OCI-M2 (cell line): ENCODE data around the gene SDF2L1.
"Not testable (repeated sequence)": the region's sequence is repeated elsewhere in the genome, so short reads cannot be mapped to it uniquely, and the experiment has no call there.

ENCODE experiments used
- DNase-seq: peaks from one replicate; lab custom pipeline; 2025; ENCODE audit not compliant: unreplicated experiment; lab: John Stamatoyannopoulos, UW

The SDF2L1 gene

GRCh38 chr22:21641789-21642583 lies at the start of gene SDF2L1:
Gene SDF2L1, plus strand, starts transcription at chr22:21642302. Its CDS starts 35 bp downstream, at chr22:21642337.
- peak; percentile 80 for DNase-seq

GRCh38 chr22:21592422-21592821 lies 49.7 kb upstream of the SDF2L1 start:
- no peak for DNase-seq

GRCh38 chr22:21593406-21594232 lies 48.5 kb upstream of the SDF2L1 start:
- no peak for DNase-seq

- DNase-seq: no peak
Observed at GRCh38 chr22:21594865-21595452, 47.1 kb upstream of the SDF2L1 start.

- not testable (repeated sequence) for DNase-seq
Observed at GRCh38 chr22:21596356-21597135, 45.6 kb upstream of the SDF2L1 start.

- no peak for DNase-seq
Observed at GRCh38 chr22:21598302-21598701, 43.8 kb upstream of the SDF2L1 start.

- DNase-seq: no peak
Observed at GRCh38 chr22:21599053-21599893, 42.8 kb upstream of the SDF2L1 start.

- DNase-seq: no peak
Observed at GRCh38 chr22:21602579-21602978, 39.5 kb upstream of the SDF2L1 start.

- no peak for DNase-seq
Observed at GRCh38 chr22:21603973-21604372, 38.1 kb upstream of the SDF2L1 start.

GRCh38 chr22:21605887-21606564 lies 36.1 kb upstream of the SDF2L1 start:
- DNase-seq: no peak

- no peak for DNase-seq
Observed at GRCh38 chr22:21606775-21607174, 35.3 kb upstream of the SDF2L1 start.

GRCh38 chr22:21609556-21610157 lies 32.4 kb upstream of the SDF2L1 start:
- DNase-seq: not testable (repeated sequence)

GRCh38 chr22:21611210-21611977 lies 30.7 kb upstream of the SDF2L1 start:
- DNase-seq: no peak

- DNase-seq: no peak
Observed at GRCh38 chr22:21612858-21613257, 29.2 kb upstream of the SDF2L1 start.

GRCh38 chr22:21613553-21614233 lies 28.4 kb upstream of the SDF2L1 start:
- DNase-seq: no peak

- DNase-seq: no peak
Observed at GRCh38 chr22:21615731-21616130, 26.4 kb upstream of the SDF2L1 start.

GRCh38 chr22:21617337-21617736 lies 24.8 kb upstream of the SDF2L1 start:
- DNase-seq: not testable (repeated sequence)

GRCh38 chr22:21621025-21621424 lies 21.1 kb upstream of the SDF2L1 start:
- DNase-seq: no peak
